CD4-positive, CD25-positive, alpha-beta regulatory T cell (primary cell): ENCODE data around the gene MAP7. TPM values are rescaled to one million over a fixed set of nuclear protein-coding genes. Genes with fewer than 3 reads are reported as not detected.

Experiments
- ATAC-seq, 2 donors: fragments of 150-1000 bp; cut with Tn5 transposase; one replicate each; pipeline ENCODE4 v1.10.0; 2021; ENCODE audit warnings: low read depth in 2 of 2, moderate number of reproducible peaks in 2 of 2, moderate library complexity in 1 of 2
- DNase-seq, 3 donors: peaks; one replicate each; pipeline versions ENCODE4 v3.0.0 to v3.0.0-alpha.2; 2012 to 2022; ENCODE audit warnings: mixed read lengths in 1 of 3
- H3K27ac ChIP-seq: one replicate; pipeline ENCODE4 v1.7.0; 2013; ENCODE audit warnings: mild to moderate bottlenecking, low read length; ENCODE audit not compliant: insufficient read depth, poor library complexity, severe bottlenecking
- H3K27me3 ChIP-seq: one replicate; pipeline ENCODE4 v1.7.0; 2013; ENCODE audit warnings: low read length; ENCODE audit not compliant: control insufficient read depth, insufficient read depth
- H3K36me3 ChIP-seq: one replicate; pipeline ENCODE4 v1.7.0; 2013; ENCODE audit warnings: mild to moderate bottlenecking, low read length, moderate library complexity; ENCODE audit not compliant: control insufficient read depth, insufficient read depth
- H3K4me1 ChIP-seq: 2 replicates; pipeline ENCODE4 v1.7.0; 2013; ENCODE audit warnings: mild to moderate bottlenecking, low read length; ENCODE audit not compliant: insufficient read depth, control insufficient read depth, poor library complexity, severe bottlenecking
- H3K4me3 ChIP-seq: one replicate; pipeline ENCODE4 v1.7.0; 2013; ENCODE audit warnings: low read depth, mild to moderate bottlenecking, low read length, moderate library complexity
- H3K9me3 ChIP-seq, 2 experiments: 1 replicate in 1 of 2; 2 replicates in 1 of 2; pipeline ENCODE4 v1.7.0; 2013; ENCODE audit warnings: low read length in 2 of 2, mild to moderate bottlenecking in 1 of 2, moderate library complexity in 1 of 2; ENCODE audit not compliant: control insufficient read depth in 2 of 2
- H3K27ac Mint-ChIP-seq, 3 donors: one replicate each; pipeline ENCODE4 v1.8.0; 2020 to 2022; ENCODE audit warnings: mild to moderate bottlenecking in 3 of 3, mixed read lengths in 3 of 3, moderate library complexity in 2 of 3
- H3K27me3 Mint-ChIP-seq: one replicate; pipeline ENCODE4 v1.8.0; 2022; ENCODE audit warnings: mild to moderate bottlenecking, mixed read lengths
- H3K36me3 Mint-ChIP-seq: one replicate; pipeline ENCODE4 v1.8.0; 2020; ENCODE audit warnings: mixed read lengths
- H3K4me1 Mint-ChIP-seq, 4 donors: one replicate each; pipeline ENCODE4 v1.8.0; 2020 to 2022; ENCODE audit warnings: mixed read lengths in 4 of 4, mild to moderate bottlenecking in 1 of 4
- H3K4me3 Mint-ChIP-seq, 4 donors: one replicate each; pipeline ENCODE4 v1.8.0; 2020 to 2022; ENCODE audit warnings: mild to moderate bottlenecking in 4 of 4, mixed read lengths in 4 of 4, moderate library complexity in 3 of 4
- H3K9me3 Mint-ChIP-seq, 7 donors: one replicate each; pipeline ENCODE4 v1.8.0; 2020 to 2022; ENCODE audit warnings: mixed read lengths in 7 of 7, mild to moderate bottlenecking in 3 of 7, moderate library complexity in 2 of 7
- polyA plus RNA-seq, 4 donors: library from polyadenylated mRNA; unstranded; fragments of 300-500 nt; fragmentation: Illumina TruSeq; gene quantifications; one replicate each; pipeline ENCODE4 v1.2.3, GENCODE V29; 2021
- total RNA-seq: library from RNA; stranded (reverse); gene quantifications from one replicate; pipeline ENCODE4 v1.2.3, GENCODE V29; 2022

MAP7 gene
- total and polyA plus RNA-seq, 5 donors from 2014 or later: 0.06 to 0.72 (median 0.21) TPM

DNA sequence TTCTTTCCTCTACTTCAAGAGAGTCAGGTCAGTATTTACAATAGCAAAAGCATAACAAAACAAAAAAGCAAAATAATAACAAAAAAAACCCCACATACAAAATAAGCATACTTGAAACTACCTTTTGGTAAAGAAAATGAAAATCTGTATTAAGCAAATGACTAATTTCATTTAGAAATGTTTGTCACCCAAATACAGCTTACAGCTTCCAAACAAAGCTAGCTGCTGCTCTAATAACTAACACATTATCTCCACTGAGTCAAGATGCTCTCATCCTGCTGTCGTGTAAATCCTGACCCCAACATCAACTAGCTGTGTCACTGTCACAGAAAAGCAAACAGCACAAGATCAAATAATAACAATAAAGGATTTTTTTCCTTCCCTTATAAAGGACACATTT, 21.7 kb downstream of the MAP7 start:
- Histone ChIP-seq H3K4me3 (no peak overlapping the region), H3K27ac (no peak overlapping the region), H3K36me3 (no peaks in the 10 kb centered on the region), H3K4me1 (no peaks in the 10 kb centered on the region), H3K9me3 (no peaks in the 10 kb centered on the region), H3K27me3 (peaks cover 12% of the 10 kb centered on the region)
- no peak for DNase-seq
- Mint-ChIP-seq H3K36me3 (no peaks in the 10 kb centered on the region), H3K27me3 (peaks cover 22% of the 10 kb centered on the region), H3K4me3 (no peak overlapping the region), H3K27ac (no peak overlapping the region), H3K9me3 (peaks cover 0 to 1% (median 0%) of the 10 kb centered on the region in 7 donors), H3K4me1 (peaks cover 0 to 26% (median 7%) of the 10 kb centered on the region in 4 donors)
- no peak for ATAC-seq

DNA sequence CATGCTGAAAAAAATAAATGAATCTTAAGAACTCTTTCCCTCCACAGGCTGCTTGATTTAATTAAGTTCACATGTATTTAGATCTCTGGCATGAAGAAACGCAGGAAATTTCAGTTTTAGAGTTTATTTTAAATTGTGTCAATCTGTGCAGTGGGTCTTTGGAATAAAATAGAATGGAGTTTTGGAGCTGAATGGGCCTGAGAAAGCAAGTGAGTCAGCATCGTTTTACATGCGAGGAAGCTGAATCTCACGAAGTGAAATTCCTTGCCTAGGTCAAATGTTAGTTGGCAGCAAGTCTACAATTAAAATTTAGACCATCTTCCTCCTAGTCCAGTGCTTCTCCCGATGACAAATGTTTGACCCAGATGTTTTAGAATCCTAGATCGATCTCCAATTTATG, 22.4 kb downstream of the MAP7 start:
- H3K27ac Mint-ChIP-seq: no peak overlapping the region

DNA sequence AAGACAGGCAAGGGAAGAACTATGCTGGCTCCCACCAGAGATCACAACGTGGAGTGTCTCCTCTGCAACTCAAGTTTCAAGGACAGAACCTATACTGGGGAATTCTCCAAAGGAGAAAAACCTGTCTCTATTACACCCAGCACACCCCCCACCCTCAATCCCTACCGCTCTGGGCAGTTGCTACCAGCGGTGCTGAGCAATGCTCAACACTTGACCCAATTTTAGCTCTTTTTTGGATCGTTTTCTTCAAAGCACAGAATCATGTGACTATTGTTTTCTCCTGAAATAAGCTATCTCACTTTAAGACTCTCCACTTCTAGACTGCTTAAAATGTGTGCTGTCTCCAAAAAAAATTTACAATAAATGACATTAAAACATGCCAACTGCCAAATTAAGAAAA, 23.3 kb downstream of the MAP7 start:
- Mint-ChIP-seq H3K4me3 (peak overlapping the region in 2 of 4 donors; percentile 32 to 80), H3K36me3 (no peaks in the 10 kb centered on the region), H3K27ac (no peak overlapping the region), H3K9me3 (peaks cover 0 to 1% (median 0%) of the 10 kb centered on the region in 7 donors), H3K27me3 (peaks cover 26% of the 10 kb centered on the region), H3K4me1 (peaks cover 0 to 26% (median 7%) of the 10 kb centered on the region in 4 donors)
- Histone ChIP-seq H3K4me3 (no peak overlapping the region), H3K4me1 (no peaks in the 10 kb centered on the region), H3K9me3 (no peaks in the 10 kb centered on the region), H3K27me3 (peaks cover 12% of the 10 kb centered on the region), H3K27ac (no peak overlapping the region), H3K36me3 (no peaks in the 10 kb centered on the region)
- DNase-seq (no peak), ATAC-seq (no peak)

More for the DNA sequence above, 22.4 kb downstream of the MAP7 start:
- DNase-seq (no peak), ATAC-seq (no peak)
- no peak overlapping the region for H3K4me3 ChIP-seq
- H3K9me3 ChIP-seq: no peaks in the 10 kb centered on the region
- H3K4me1 Mint-ChIP-seq: peaks cover 0 to 26% (median 7%) of the 10 kb centered on the region in 4 donors
- H3K27me3 ChIP-seq: peaks cover 12% of the 10 kb centered on the region
- H3K36me3 ChIP-seq: no peaks in the 10 kb centered on the region
- H3K36me3 Mint-ChIP-seq: no peaks in the 10 kb centered on the region
- no peak overlapping the region for H3K4me3 Mint-ChIP-seq
- H3K4me1 ChIP-seq: no peaks in the 10 kb centered on the region
- H3K27me3 Mint-ChIP-seq: peaks cover 25% of the 10 kb centered on the region
- H3K9me3 Mint-ChIP-seq: peaks cover 0 to 1% (median 0%) of the 10 kb centered on the region in 7 donors
- H3K27ac ChIP-seq: no peak overlapping the region

DNA sequence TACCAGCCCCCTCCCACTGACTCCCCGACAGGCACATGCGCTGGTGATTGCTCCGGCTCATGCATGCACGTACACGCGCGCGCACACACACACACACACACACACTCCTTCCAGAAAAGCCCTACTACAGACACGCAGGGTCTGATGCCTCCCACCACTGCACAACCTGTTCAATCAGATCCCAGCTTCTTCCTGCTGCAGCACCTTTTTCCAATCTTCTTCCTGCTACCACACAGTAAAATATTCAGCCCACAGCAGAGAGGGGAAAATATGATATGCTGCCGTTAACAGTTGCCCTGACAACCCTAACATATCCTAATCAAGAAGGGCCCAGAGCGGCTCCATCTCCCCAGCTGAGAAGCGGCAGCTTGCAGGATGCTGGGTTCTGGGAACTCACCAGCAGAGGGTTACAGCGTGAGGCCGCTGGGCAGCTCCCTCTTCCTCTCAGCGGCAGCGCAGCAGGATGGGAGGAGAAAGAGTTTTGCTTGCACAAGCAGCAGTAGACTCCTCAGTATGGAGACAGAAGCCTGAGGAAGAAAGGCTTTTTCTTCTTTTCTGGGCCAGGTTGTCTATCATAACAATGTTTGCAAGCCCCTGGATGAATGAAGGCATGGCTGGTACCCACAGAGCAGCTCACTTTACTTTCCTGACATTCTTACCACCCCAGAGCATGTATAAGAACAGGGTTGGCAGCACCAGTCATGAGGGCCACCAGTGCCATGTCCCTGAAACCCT, 23.9 kb downstream of the MAP7 start:
- H3K36me3 Mint-ChIP-seq: no peaks in the 10 kb centered on the region
- Histone ChIP-seq H3K4me1 (no peaks in the 10 kb centered on the region), H3K27me3 (peaks cover 12% of the 10 kb centered on the region), H3K9me3 (no peaks in the 10 kb centered on the region), H3K4me3 (no peak overlapping the region), H3K36me3 (no peaks in the 10 kb centered on the region), H3K27ac (no peak overlapping the region)
- H3K27me3 Mint-ChIP-seq: peaks cover 28% of the 10 kb centered on the region
- peak; percentile 62 to 74 for ATAC-seq
- peak in 2 of 3 donors; percentile 8 to 72 for DNase-seq
- H3K4me3 Mint-ChIP-seq: peak overlapping the region; percentile 32 to 80 (median 60)
- peaks cover 0 to 1% (median 0%) of the 10 kb centered on the region in 7 donors for H3K9me3 Mint-ChIP-seq
- H3K4me1 Mint-ChIP-seq: peaks cover 0 to 26% (median 7%) of the 10 kb centered on the region in 4 donors
- peak overlapping the region in 2 of 3 donors; percentile 48 to 74 for H3K27ac Mint-ChIP-seq

DNA sequence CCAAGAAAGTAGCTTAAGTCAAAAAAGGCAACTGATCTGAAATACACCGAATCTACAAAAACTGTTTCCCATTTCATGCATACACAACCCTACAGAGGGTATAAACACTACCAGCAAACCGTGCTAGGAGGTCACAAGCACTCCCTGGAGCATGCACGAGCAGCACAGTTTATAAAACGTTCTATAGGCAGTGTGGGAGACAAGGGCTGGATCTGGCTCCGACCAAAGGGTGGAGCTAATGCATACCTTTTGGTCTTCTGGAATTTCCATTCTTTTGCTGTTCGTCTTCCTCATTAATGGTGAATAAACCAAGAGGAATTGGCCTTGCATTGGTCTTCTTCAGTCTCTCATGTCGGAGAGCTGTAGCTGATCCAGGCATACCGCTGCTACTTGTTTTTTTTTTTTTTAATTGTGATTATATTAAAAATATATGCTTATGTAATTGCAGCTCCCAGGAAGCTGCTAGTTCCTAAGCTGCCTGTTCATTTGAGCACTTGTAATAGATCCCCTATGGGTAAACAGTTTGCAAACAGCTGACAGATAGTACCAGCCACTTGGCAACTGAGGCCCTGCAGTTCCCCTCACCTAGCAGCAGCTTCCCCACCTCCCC, 24.5 kb downstream of the MAP7 start:
- Histone ChIP-seq H3K4me3 (no peak overlapping the region), H3K27ac (no peak overlapping the region), H3K4me1 (no peaks in the 10 kb centered on the region), H3K36me3 (no peaks in the 10 kb centered on the region), H3K27me3 (peaks cover 12% of the 10 kb centered on the region), H3K9me3 (no peaks in the 10 kb centered on the region)
- ATAC-seq (no peak), DNase-seq (no peak)
- Mint-ChIP-seq H3K36me3 (no peaks in the 10 kb centered on the region), H3K27ac (peak overlapping the region in 1 of 3 donors; percentile 74), H3K4me1 (peaks cover 0 to 26% (median 7%) of the 10 kb centered on the region in 4 donors), H3K9me3 (peaks cover 0 to 1% (median 0%) of the 10 kb centered on the region in 7 donors), H3K4me3 (peak overlapping the region in 3 of 4 donors; percentile 32 to 80 (median 50)), H3K27me3 (peaks cover 34% of the 10 kb centered on the region)

DNA sequence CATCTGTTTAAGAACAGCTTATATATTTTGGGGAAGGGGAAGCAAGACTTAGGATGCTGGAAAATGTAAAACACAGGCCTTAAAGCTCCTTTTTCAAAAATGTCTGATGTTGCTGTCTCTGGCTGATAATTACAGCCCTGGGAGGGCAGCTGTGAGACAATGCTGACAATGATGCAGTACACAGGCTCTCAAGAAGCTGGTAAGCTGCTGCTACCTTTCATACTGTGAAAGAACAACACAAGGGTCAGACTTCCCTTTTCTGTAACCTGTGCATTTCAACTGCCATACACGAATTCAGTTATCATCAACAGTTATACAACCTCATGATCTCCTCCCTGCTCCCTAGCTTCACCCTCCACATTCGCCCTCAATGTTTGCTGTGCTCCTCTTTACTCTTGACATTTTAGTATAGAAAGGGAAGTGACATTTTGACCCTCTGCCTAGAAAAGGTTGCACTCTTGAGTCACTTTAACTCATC, 25.2 kb downstream of the MAP7 start:
- Mint-ChIP-seq H3K9me3 (peaks cover 0 to 1% (median 0%) of the 10 kb centered on the region in 7 donors), H3K36me3 (no peaks in the 10 kb centered on the region), H3K27me3 (peaks cover 34% of the 10 kb centered on the region), H3K4me3 (no peak overlapping the region), H3K4me1 (peaks cover 0 to 26% (median 7%) of the 10 kb centered on the region in 4 donors), H3K27ac (no peak overlapping the region)
- DNase-seq: no peak
- Histone ChIP-seq H3K9me3 (no peaks in the 10 kb centered on the region), H3K27ac (no peak overlapping the region), H3K4me1 (no peaks in the 10 kb centered on the region), H3K4me3 (no peak overlapping the region), H3K36me3 (no peaks in the 10 kb centered on the region), H3K27me3 (peaks cover 14% of the 10 kb centered on the region)
- peak in 1 of 2 donors; percentile 38 for ATAC-seq

DNA sequence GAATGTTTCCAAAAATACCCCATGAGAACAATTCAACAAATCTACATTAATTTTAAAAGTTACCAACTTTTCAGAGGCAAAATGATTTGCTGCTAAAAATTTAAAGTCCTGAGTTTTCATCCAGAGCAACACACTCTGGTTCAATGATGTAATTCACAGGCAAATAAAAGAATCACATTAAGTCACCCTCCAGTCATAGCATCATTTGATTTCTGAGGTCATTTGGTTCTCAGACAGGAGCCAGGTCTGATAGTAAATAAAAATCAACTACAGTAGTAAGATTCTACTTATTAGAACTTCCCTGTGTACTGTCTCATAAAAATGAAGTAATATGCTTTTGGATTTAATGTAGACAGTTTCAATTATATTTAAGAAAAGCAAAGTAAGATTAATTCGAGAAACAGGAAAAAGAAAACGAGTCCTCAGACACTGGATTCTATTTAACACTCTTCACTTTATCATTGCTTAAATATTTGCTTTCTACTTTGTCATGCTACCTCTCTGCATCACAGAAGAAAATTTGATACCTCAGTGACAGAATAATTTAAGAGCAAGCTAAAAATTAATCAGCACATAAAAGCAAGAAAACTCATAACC, 25.8 kb downstream of the MAP7 start:
- no peaks in the 10 kb centered on the region for H3K36me3 Mint-ChIP-seq
- H3K27me3 Mint-ChIP-seq: peaks cover 38% of the 10 kb centered on the region
- H3K4me1 ChIP-seq: no peaks in the 10 kb centered on the region
- DNase-seq (no peak), ATAC-seq (no peak)
- peaks cover 12% of the 10 kb centered on the region for H3K27me3 ChIP-seq
- H3K9me3 Mint-ChIP-seq: no peaks in the 10 kb centered on the region
- H3K9me3 ChIP-seq: no peaks in the 10 kb centered on the region
- H3K4me3 ChIP-seq: no peak overlapping the region
- H3K4me3 Mint-ChIP-seq: no peak overlapping the region
- H3K27ac Mint-ChIP-seq: peak overlapping the region in 1 of 3 donors; percentile 34
- H3K4me1 Mint-ChIP-seq: peaks cover 0 to 26% (median 7%) of the 10 kb centered on the region in 4 donors
- no peaks in the 10 kb centered on the region for H3K36me3 ChIP-seq
- H3K27ac ChIP-seq: no peak overlapping the region
